Measurements from ENCODE around the gene SLC23A2. TPM values are rescaled to one million over a fixed set of nuclear protein-coding genes. Genes with fewer than 3 reads are reported as not detected.

Gene SLC23A2
- total RNA-seq, 4 donors from 2014 or later, result 9.6 to 17.0 (median 13.5) TPM

DNA sequence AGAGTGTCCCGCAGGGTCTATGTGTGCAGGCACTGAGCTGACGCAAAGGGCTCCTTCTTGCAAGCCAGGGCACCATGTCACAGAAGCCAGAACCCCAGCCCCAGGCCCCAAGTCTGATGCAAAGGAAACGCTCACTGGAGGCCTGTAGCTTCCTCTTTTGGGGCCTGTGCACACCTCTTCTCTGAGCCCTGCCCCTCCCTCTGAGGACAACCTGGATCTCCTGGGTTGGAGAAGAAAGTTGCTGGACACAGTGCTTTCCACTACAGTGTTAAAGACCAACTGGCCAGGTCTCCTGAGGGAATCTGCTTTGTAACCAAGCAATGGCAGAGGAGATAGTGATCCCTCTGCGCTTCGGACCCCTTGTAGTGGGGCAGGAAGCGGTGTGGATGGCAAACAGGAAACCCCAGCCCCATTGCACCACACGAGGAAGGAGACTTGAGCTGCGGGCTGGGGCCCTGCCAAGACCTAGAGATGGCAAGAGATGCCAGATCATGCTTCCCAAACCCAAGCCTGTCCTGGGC lies 189.6 kb downstream of the SLC23A2 start:
- TF ChIP-seq, protein P1, sequence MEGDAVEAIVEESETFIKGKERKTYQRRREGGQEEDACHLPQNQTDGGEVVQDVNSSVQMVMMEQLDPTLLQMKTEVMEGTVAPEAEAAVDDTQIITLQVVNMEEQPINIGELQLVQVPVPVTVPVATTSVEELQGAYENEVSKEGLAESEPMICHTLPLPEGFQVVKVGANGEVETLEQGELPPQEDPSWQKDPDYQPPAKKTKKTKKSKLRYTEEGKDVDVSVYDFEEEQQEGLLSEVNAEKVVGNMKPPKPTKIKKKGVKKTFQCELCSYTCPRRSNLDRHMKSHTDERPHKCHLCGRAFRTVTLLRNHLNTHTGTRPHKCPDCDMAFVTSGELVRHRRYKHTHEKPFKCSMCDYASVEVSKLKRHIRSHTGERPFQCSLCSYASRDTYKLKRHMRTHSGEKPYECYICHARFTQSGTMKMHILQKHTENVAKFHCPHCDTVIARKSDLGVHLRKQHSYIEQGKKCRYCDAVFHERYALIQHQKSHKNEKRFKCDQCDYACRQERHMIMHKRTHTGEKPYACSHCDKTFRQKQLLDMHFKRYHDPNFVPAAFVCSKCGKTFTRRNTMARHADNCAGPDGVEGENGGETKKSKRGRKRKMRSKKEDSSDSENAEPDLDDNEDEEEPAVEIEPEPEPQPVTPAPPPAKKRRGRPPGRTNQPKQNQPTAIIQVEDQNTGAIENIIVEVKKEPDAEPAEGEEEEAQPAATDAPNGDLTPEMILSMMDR (IDR thresholded peaks at IDR 0.05; ENCODE audit: low read depth), result no peak

DNA sequence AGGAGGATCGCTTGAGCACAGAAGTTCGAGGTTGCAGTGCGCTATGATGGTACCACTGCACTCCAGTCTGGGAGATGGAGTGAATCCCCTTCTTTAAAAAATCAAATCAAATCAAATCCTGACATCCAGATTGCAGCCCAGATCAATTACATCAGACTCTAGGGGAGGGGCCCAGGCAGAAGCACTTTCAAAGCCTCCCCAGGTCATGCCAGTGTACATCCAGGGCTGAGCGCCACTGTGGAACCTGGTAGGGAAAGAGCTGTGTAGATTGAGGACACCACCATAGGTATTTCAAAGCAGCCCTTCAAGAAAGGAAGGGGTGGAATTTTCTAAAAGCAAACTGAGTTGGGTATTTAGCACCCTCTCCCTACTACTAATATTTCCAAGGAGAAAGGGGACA lies 190.1 kb downstream of the SLC23A2 start:
- TF ChIP-seq, protein P1 (IDR thresholded peaks at IDR 0.05; ENCODE audit: low read depth), result no peak

DNA sequence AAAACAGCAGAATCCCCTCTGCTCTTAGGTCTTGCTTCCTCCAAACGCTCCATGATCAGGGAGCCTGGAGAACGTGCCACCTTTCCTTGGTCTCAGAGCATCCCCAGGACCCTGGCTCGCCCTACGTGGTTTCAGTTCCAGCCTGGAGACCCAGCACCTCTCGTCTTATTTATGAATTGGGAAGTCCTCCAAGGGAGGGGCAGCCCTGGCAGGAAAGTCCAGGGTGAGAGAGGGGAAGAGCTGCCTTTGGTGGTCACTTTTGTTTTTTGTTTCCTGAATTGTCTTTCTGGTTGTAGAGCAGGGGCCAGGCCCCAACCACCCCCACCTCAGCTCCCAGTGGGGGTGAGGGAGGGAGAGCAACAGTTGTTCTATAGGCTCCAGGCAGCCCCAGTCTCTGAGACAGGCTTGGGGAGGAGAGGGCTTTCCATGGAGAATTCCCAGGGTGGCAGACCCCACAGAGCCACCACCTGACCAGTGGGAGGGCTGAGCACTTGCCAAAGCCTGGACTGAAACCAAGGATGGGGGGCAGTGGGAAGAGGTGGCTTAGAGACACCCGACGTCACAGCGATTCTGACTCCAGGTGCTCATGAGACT lies 190.8 kb downstream of the SLC23A2 start:
- TF ChIP-seq, protein P1 (IDR thresholded peaks at IDR 0.05; ENCODE audit: low read depth), result no peak

DNA sequence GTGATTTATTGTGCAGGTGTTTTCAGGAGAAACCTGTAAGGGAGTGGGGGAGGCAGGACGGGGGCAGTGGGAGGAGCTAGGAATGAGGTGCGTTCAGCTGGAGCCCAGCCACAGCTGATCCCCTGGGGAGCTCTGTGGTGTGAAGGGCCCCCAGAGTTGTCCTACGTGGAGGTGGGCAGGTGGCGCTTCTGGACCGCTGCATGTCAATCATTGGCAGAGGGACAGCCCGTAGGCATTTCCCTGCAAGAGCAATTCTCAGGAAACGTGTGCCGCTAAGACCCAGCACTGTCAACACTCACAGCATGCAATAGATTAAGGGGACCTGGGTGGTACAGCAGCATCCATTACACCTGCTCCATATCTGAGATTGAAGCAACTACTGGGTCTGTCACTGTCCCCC lies 191.6 kb downstream of the SLC23A2 start:
- TF ChIP-seq, protein P1 (IDR thresholded peaks at IDR 0.05; ENCODE audit: low read depth), result no peak

DNA sequence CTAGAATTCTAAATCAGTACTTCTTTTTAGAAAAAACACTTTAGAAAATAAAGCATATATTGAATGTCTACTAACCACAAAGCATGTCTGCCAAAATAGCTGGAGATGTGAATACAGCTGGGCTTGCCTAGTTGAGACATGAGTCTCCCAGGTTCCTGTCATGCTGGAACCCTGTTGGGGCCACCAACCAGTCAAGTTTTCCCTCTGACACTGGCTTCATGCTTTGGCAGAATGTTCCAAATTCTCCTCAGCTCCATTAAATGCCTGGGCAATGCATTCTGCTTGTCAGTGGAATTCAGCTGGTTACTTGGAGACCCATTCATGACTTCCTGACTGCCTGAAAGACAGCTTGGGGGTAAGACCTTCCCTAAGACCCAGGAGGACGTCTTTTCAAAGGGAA lies 192.4 kb downstream of the SLC23A2 start:
- TF ChIP-seq, protein P1 (IDR thresholded peaks at IDR 0.05; ENCODE audit: low read depth), result no peak

DNA sequence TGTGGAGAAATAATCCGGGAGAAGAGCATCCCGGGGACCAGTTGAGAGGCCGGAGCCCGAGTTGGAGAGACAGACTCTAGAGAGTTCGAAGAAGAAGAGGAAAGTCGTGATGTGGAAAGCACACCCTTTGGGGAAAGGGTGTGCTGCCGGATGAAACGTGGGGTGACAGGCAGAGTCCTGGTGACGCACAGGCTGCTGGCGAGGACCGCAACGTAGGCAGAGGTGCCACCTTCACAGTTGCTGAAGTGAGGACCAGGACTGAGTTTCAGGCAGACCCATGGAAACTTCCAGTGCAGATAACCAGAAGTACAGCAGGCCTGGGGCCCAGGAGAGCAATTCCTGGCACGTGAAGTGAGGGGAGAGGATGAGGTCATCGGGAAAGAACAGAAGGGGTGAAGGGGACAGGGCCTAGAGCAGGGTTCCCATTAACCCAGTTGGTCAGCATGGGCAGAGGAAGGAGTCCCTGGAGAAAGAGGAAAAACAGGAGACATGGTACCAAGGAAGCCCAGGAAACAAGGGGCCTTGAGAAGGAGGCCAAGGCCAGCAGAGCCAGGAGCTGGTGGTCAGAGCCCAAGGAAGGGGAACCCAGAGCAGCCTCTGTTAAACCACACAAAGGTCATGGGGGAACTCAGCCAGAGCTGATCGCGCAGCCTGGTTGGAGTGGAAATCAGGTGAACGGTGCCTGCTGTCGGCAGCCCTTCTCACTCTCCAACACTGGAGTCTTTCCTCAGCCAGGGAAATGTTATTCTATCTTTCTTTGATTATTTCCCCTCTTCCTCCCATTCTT lies 195.5 kb downstream of the SLC23A2 start:
- TF ChIP-seq, protein P1 (IDR thresholded peaks at IDR 0.05; ENCODE audit: low read depth), result no peak

DNA sequence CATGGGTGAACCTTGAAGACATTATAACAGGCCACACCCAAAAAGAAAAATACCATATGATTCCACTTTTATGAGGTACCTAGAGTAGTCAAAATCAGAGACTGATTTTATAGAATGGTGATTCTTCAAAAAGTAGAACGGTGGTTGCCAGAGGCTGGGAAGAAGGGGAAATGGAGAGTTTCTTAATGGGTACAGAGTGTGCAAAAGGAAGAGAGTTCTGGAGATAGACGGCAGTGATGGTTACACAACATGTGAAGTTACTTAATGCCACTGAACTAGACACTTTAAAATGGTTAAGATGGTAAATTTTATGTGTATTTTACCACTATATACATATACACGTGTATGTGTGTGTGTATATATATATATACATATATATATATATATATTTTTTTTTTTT lies 198.8 kb downstream of the SLC23A2 start:
- TF ChIP-seq, protein P1 (IDR thresholded peaks at IDR 0.05; ENCODE audit: low read depth), result no peak

All from subcutaneous adipose tissue (tissue), 4 donors.